SU-DHL-6 (cell line): Measurements from ENCODE around the gene FKBP9.
"Not testable (repeated sequence)": the region's sequence is repeated elsewhere in the genome, so short reads cannot be mapped to it uniquely, and the experiment has no call there.

ENCODE experiments used
- H2AFZ ChIP-seq: fragments of 200-600 bp; sonication (generic); 2 replicates; pipeline ENCODE4 v1.6.1; 2014; ENCODE audit warnings: low read depth, mild to moderate bottlenecking, moderate library complexity, mixed read lengths, antibody characterized with exemption, low read length; ENCODE audit not compliant: severe bottlenecking
- H3F3A ChIP-seq: fragments of 200-600 bp; shearing (Covaris generic); 2 replicates; pipeline ENCODE4 v1.6.0; 2016; ENCODE audit warnings: antibody characterized with exemption, mild to moderate bottlenecking; ENCODE audit not compliant: insufficient read depth
- H3K27ac ChIP-seq: fragments of 200-600 bp; sonication (generic); 2 replicates; pipeline ENCODE4 v1.5.1; 2016; ENCODE audit warnings: low read depth, mild to moderate bottlenecking, low read length, moderate library complexity, mixed read lengths
- H3K27me3 ChIP-seq: fragments of 200-600 bp; sonication (generic), shearing (Covaris generic); 2 replicates; pipeline ENCODE4 v1.6.0; 2014; ENCODE audit warnings: mild to moderate bottlenecking, low read length
- H3K36me3 ChIP-seq: fragments of 200-600 bp; sonication (generic); 2 replicates; pipeline ENCODE4 v1.6.1; 2014; ENCODE audit warnings: mild to moderate bottlenecking, low read length, mixed read lengths
- H3K4me2 ChIP-seq: fragments of 300-600, 200-600 bp; shearing (Covaris generic), sonication (generic); 2 replicates; pipeline ENCODE4 v1.6.0; 2014; ENCODE audit warnings: low read length, low read depth, mild to moderate bottlenecking; ENCODE audit not compliant: poor library complexity, severe bottlenecking
- H3K4me3 ChIP-seq: fragments of 200-600 bp; sonication (generic); 2 replicates; pipeline ENCODE4 v1.5.1; 2014; ENCODE audit warnings: antibody characterized with exemption, low read length, mild to moderate bottlenecking, mixed read lengths; ENCODE audit not compliant: insufficient read depth, poor library complexity, severe bottlenecking
- H3K79me2 ChIP-seq: fragments of 200-600 bp; sonication (generic); 2 replicates; pipeline ENCODE4 v1.6.1; 2014; ENCODE audit warnings: mild to moderate bottlenecking, low read length, moderate library complexity; ENCODE audit not compliant: insufficient read depth
- H3K9ac ChIP-seq: fragments of 200-600 bp; sonication (generic); 2 replicates; pipeline ENCODE4 v1.7.0; 2014; ENCODE audit warnings: mild to moderate bottlenecking, low read length
- H3K9me2 ChIP-seq: fragments of 200-600 bp; sonication (generic); replicated peaks from 2 replicates; pipeline ENCODE4 v1.6.1; 2014; ENCODE audit warnings: low read length; ENCODE audit not compliant: insufficient read depth
- H3K9me3 ChIP-seq: fragments of 200-600 bp; sonication (generic); 2 replicates; pipeline ENCODE4 v1.6.1; 2014; ENCODE audit warnings: low read length, mixed read lengths; ENCODE audit not compliant: insufficient read depth
- H4K20me1 ChIP-seq: fragments of 200-600 bp; sonication (generic); 2 replicates; pipeline ENCODE4 v1.6.1; 2014; ENCODE audit warnings: low read depth, mild to moderate bottlenecking, antibody characterized with exemption, low read length, moderate library complexity, mixed read lengths
- CTCF ChIP-seq: fragments of 200-600 bp; sonication (generic); IDR thresholded peaks from one replicate; pipeline ENCODE4 v1.5.1; 2017; ENCODE audit warnings: antibody characterized with exemption, mild to moderate bottlenecking, low read length, moderate library complexity; ENCODE audit not compliant: insufficient read depth, poor library complexity, severe bottlenecking
- EZH2phosphoT487 ChIP-seq: fragments of 200-600 bp; sonication (generic), shearing (Covaris generic); conservative IDR thresholded peaks from 2 replicates; pipeline ENCODE4 v1.6.1; 2018; ENCODE audit warnings: mild to moderate bottlenecking, antibody characterized with exemption, low read length, moderate library complexity, mixed read lengths

The FKBP9 gene

GRCh38 chr7:32915041-32915536 lies 42.2 kb upstream of the FKBP9 start:
- no peak for TF ChIP-seq EZH2phosphoT487
- no peak for TF ChIP-seq CTCF
- Histone ChIP-seq H3K9ac (no peak overlapping the region), H2AFZ (no peak overlapping the region), H3K9me3 (no peaks in the 10 kb centered on the region), H3K4me2 (no peak overlapping the region), H3K36me3 (no peaks in the 10 kb centered on the region), H3K27ac (no peak overlapping the region), H3K4me3 (no peak overlapping the region), H4K20me1 (no peaks in the 10 kb centered on the region), H3K79me2 (no peaks in the 10 kb centered on the region), H3K9me2 (no peaks in the 10 kb centered on the region), H3K27me3 (no peaks in the 10 kb centered on the region), H3F3A (no peaks in the 10 kb centered on the region)

GRCh38 chr7:32916006-32916405 lies 41.2 kb upstream of the FKBP9 start:
- TF ChIP-seq EZH2phosphoT487 (no peak), CTCF (no peak)
- no peaks in the 10 kb centered on the region for H3F3A ChIP-seq
- H3K9me3 ChIP-seq = no peaks in the 10 kb centered on the region
- no peak overlapping the region for H2AFZ ChIP-seq
- H3K9me2 ChIP-seq = no peaks in the 10 kb centered on the region
- no peaks in the 10 kb centered on the region for H3K79me2 ChIP-seq
- no peaks in the 10 kb centered on the region for H3K27me3 ChIP-seq
- no peaks in the 10 kb centered on the region for H4K20me1 ChIP-seq
- H3K36me3 ChIP-seq = no peaks in the 10 kb centered on the region
- H3K27ac ChIP-seq = no peak overlapping the region
- no peak overlapping the region for H3K4me3 ChIP-seq
- H3K4me2 ChIP-seq = no peak overlapping the region
- H3K9ac ChIP-seq = no peak overlapping the region

- H3K4me2 ChIP-seq, H2AFZ ChIP-seq, H3K79me2 ChIP-seq, H3K36me3 ChIP-seq, H3K4me3 ChIP-seq, H3F3A ChIP-seq, H3K27me3 ChIP-seq, H3K9me2 ChIP-seq, H3K9me3 ChIP-seq, H3K9ac ChIP-seq, H4K20me1 ChIP-seq, H3K27ac ChIP-seq: not testable (repeated sequence)
Observed at GRCh38 chr7:32916994-32917393, 40.2 kb upstream of the FKBP9 start.

GRCh38 chr7:32921896-32922295 lies 35.3 kb upstream of the FKBP9 start:
- TF ChIP-seq CTCF = no peak
- no peak for TF ChIP-seq EZH2phosphoT487
- Histone ChIP-seq H4K20me1 (no peaks in the 10 kb centered on the region), H3K27ac (no peak overlapping the region), H3F3A (no peaks in the 10 kb centered on the region), H3K27me3 (no peaks in the 10 kb centered on the region), H3K9me2 (no peaks in the 10 kb centered on the region), H3K36me3 (no peaks in the 10 kb centered on the region), H3K4me3 (no peak overlapping the region), H3K9ac (no peak overlapping the region), H3K79me2 (no peaks in the 10 kb centered on the region), H3K4me2 (no peak overlapping the region), H2AFZ (no peak overlapping the region), H3K9me3 (no peaks in the 10 kb centered on the region)
